H1 (cell line): Measurements from ENCODE around the gene ARMH3. TPM values are rescaled to one million over a fixed set of nuclear protein-coding genes. Genes with fewer than 3 reads are reported as not detected.

Source experiments
- CHD2 ChIP-seq: IDR thresholded peaks from 2 replicates; pipeline ENCODE4 v1.6.1; 2012; ENCODE audit warnings: low read length, improper control_type of control experiment
- polyA plus RNA-seq, 7 experiments: library from polyadenylated mRNA; depleted of rRNA in 3 of 7; stranded (reverse) in 5 of 7; unstranded in 2 of 7; fragments of >200 nt in 5 of 7; fragments of 200-250 nt in 2 of 7; gene quantifications; 1 replicate in 5 of 7; 2 replicates in 1 of 7; 4 replicates in 1 of 7; pipeline versions ENCODE4 v1.2.1 to v1.2.3, GENCODE V29; 2011 to 2013; ENCODE audit warnings: missing spikeins in 2 of 7, mixed read lengths in 2 of 7
- total RNA-seq: library from RNA; stranded (reverse); fragmentation: NEBNext Ultra II Directional; extraction: Animal tissue kit (Norgen Biotek cat#: 25700); gene quantifications from 2 replicates; pipeline ENCODE4 v1.2.1, GENCODE V29; 2021
- TF ChIP-seq, protein P1 (sequence below): fragments of 300-600 bp; sonication (generic); IDR thresholded peaks from 2 replicates; pipeline ENCODE4 v1.7.1; 2012; ENCODE audit warnings: low read length, moderate library complexity, mild to moderate bottlenecking, inconsistent platforms; ENCODE audit not compliant: insufficient replicate concordance

ARMH3 gene
- total and polyA plus RNA-seq, 2 of the 8 experiments (the other 6 are each of a cell fraction or from before 2014, with no cell fraction given), result 11.6 to 18.3 TPM

DNA sequence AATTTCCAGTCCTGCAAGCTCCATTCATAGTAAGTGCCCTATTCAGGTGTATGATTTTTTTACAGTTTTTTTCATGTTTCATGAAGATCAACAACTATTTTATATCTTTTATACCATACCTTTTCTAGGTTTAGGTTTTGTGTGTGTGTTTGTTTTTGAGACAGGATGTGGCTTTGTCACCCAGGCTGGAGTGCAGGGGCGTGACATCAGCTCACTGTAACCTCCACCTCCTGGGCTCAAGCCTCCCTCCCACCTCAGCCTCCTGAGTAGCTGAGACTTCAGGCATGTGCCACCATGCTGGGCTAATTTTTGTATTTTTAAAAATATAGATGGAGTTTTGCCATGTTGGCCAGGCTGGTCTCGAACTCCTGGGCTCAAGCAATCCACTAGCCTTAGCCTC, 35.0 kb downstream of the ARMH3 start (continued):
- TF ChIP-seq, protein P1, sequence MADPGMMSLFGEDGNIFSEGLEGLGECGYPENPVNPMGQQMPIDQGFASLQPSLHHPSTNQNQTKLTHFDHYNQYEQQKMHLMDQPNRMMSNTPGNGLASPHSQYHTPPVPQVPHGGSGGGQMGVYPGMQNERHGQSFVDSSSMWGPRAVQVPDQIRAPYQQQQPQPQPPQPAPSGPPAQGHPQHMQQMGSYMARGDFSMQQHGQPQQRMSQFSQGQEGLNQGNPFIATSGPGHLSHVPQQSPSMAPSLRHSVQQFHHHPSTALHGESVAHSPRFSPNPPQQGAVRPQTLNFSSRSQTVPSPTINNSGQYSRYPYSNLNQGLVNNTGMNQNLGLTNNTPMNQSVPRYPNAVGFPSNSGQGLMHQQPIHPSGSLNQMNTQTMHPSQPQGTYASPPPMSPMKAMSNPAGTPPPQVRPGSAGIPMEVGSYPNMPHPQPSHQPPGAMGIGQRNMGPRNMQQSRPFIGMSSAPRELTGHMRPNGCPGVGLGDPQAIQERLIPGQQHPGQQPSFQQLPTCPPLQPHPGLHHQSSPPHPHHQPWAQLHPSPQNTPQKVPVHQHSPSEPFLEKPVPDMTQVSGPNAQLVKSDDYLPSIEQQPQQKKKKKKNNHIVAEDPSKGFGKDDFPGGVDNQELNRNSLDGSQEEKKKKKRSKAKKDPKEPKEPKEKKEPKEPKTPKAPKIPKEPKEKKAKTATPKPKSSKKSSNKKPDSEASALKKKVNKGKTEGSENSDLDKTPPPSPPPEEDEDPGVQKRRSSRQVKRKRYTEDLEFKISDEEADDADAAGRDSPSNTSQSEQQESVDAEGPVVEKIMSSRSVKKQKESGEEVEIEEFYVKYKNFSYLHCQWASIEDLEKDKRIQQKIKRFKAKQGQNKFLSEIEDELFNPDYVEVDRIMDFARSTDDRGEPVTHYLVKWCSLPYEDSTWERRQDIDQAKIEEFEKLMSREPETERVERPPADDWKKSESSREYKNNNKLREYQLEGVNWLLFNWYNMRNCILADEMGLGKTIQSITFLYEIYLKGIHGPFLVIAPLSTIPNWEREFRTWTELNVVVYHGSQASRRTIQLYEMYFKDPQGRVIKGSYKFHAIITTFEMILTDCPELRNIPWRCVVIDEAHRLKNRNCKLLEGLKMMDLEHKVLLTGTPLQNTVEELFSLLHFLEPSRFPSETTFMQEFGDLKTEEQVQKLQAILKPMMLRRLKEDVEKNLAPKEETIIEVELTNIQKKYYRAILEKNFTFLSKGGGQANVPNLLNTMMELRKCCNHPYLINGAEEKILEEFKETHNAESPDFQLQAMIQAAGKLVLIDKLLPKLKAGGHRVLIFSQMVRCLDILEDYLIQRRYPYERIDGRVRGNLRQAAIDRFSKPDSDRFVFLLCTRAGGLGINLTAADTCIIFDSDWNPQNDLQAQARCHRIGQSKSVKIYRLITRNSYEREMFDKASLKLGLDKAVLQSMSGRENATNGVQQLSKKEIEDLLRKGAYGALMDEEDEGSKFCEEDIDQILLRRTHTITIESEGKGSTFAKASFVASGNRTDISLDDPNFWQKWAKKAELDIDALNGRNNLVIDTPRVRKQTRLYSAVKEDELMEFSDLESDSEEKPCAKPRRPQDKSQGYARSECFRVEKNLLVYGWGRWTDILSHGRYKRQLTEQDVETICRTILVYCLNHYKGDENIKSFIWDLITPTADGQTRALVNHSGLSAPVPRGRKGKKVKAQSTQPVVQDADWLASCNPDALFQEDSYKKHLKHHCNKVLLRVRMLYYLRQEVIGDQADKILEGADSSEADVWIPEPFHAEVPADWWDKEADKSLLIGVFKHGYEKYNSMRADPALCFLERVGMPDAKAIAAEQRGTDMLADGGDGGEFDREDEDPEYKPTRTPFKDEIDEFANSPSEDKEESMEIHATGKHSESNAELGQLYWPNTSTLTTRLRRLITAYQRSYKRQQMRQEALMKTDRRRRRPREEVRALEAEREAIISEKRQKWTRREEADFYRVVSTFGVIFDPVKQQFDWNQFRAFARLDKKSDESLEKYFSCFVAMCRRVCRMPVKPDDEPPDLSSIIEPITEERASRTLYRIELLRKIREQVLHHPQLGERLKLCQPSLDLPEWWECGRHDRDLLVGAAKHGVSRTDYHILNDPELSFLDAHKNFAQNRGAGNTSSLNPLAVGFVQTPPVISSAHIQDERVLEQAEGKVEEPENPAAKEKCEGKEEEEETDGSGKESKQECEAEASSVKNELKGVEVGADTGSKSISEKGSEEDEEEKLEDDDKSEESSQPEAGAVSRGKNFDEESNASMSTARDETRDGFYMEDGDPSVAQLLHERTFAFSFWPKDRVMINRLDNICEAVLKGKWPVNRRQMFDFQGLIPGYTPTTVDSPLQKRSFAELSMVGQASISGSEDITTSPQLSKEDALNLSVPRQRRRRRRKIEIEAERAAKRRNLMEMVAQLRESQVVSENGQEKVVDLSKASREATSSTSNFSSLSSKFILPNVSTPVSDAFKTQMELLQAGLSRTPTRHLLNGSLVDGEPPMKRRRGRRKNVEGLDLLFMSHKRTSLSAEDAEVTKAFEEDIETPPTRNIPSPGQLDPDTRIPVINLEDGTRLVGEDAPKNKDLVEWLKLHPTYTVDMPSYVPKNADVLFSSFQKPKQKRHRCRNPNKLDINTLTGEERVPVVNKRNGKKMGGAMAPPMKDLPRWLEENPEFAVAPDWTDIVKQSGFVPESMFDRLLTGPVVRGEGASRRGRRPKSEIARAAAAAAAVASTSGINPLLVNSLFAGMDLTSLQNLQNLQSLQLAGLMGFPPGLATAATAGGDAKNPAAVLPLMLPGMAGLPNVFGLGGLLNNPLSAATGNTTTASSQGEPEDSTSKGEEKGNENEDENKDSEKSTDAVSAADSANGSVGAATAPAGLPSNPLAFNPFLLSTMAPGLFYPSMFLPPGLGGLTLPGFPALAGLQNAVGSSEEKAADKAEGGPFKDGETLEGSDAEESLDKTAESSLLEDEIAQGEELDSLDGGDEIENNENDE, result no peak
- TF ChIP-seq CHD2, result no peak
